Posterior vena cava (tissue), 2 donors: ENCODE measurements around the gene WDPCP. TPM values are rescaled to one million over a fixed set of nuclear protein-coding genes. Genes with fewer than 3 reads are reported as not detected.
A peak's percentile ranks its signal among the peaks of the same experiment; 100 is the strongest.
"Not testable (repeated sequence)": the region's sequence is repeated elsewhere in the genome, so short reads cannot be mapped to it uniquely, and the experiment has no call there.

ENCODE experiments used
- DNase-seq: peaks from one replicate; pipeline ENCODE4 v3.0.0-alpha.2; 2020; ENCODE audit warnings: low spot score
- intact Hi-C, 2 donors: fragments of 100-400 bp; cut with DNase I; formaldehyde crosslinking; loops; one replicate each; pipeline versions ENCODE4 v1.14.1 to v1.14.2; 2022 to 2023
- long read RNA-seq, 2 donors: library from polyadenylated mRNA; unstranded; transcript quantifications; one replicate each; pipeline ENCODE4 v2.0.0, GENCODE V29; 2020 to 2021
- total RNA-seq, 2 donors: library from RNA; stranded (reverse); fragmentation: NEBNext Ultra II Directional; extraction: Animal tissue kit (Norgen Biotek cat#: 25700); gene quantifications; one replicate each; pipeline ENCODE4 v1.2.1, GENCODE V29; 2021
- donor health status: DM: yes; HTN: yes; CAD: no.
- donor health status: DM: yes; HTN: yes; CAD: no.

Gene WDPCP, protein sequence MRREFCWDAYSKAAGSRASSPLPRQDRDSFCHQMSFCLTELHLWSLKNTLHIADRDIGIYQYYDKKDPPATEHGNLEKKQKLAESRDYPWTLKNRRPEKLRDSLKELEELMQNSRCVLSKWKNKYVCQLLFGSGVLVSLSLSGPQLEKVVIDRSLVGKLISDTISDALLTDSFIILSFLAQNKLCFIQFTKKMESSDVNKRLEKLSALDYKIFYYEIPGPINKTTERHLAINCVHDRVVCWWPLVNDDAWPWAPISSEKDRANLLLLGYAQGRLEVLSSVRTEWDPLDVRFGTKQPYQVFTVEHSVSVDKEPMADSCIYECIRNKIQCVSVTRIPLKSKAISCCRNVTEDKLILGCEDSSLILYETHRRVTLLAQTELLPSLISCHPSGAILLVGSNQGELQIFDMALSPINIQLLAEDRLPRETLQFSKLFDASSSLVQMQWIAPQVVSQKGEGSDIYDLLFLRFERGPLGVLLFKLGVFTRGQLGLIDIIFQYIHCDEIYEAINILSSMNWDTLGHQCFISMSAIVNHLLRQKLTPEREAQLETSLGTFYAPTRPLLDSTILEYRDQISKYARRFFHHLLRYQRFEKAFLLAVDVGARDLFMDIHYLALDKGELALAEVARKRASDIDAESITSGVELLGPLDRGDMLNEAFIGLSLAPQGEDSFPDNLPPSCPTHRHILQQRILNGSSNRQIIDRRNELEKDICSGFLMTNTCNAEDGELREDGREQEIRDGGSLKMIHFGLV
- 10 to 100 TPM; 19.5 to 20.0 TPM for total RNA-seq
- long read RNA-seq, donor 1, partial matches to known transcripts, result 0 of 10 reads
- long read RNA-seq, donor 1, other reads (novel, unspliced or antisense), result 8 of 10 reads
- long read RNA-seq, donor 2, partial matches to known transcripts, result 0 of 8 reads
- long read RNA-seq, donor 2, other reads (novel, unspliced or antisense), result 5 of 8 reads

- intact Hi-C loops, result no loop called here
- peak; percentile 98 for DNase-seq
Observed at GRCh38 chr2:63588385-63589147, at the start of gene WDPCP, which contains the start of gene MDH1. Gene WDPCP, minus strand, starts transcription at chr2:63588477. Its CDS starts 206 bp downstream, at chr2:63588271. Gene MDH1, plus strand, starts transcription at chr2:63588963. Its CDS starts 81 bp downstream, at chr2:63589044.

GRCh38 chr2:63632382-63632781 lies 44.1 kb upstream of the WDPCP start:
- no peak for DNase-seq
- intact Hi-C loops, result no loop called here

DNA sequence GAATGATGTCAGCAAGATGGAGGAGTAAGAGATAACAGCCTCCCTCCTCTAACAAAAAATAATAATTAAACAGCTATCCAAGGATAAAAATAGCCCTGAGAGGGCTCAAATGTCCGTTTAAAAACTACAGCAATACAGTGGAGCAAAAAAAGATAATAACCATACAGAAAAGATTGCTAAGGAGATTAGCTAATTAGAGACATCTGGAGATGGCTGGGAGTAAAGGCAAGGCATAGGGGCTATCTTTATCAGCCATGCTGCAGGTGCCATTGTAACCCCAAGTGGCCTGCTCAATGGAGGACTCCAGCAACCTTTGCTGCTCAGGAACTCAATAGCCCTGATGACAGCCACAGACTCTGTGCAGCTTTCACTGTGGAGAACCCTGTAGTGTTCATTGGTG lies 43.2 kb upstream of the WDPCP start:
- intact Hi-C loops, result no loop called here
- no peak for DNase-seq

GRCh38 chr2:63628403-63628942 lies 40.2 kb upstream of the WDPCP start:
- DNase-seq, result no peak
- intact Hi-C loops, result no loop called here

DNA sequence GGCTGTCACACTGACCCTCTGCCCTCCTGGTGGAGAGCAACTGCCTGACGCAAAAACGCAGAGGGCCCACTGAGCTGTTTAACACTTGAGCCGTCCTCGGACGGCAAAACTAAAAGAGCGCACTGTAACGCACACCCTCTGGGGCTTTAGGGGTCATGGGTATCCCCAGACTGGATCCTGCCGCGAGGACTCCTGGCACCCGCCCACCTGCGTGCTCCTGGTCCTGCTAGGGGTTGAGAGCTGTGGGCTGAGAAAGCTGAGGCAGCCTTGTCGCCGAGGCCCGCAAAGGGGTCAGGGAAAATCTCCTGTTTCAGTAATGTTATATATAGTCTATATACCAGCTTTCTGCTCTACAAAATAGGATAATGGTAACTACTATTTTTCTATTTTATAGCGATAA lies 39.6 kb upstream of the WDPCP start:
- DNase-seq, result no peak
- intact Hi-C loops, result no loop called here

- intact Hi-C loops, DNase-seq: not testable (repeated sequence)
Observed at GRCh38 chr2:63623763-63624162, 35.5 kb upstream of the WDPCP start.

GRCh38 chr2:63622751-63623150 lies 34.5 kb upstream of the WDPCP start:
- intact Hi-C loops, result no loop called here
- DNase-seq, result no peak

GRCh38 chr2:63619328-63619727 lies 31.1 kb upstream of the WDPCP start:
- intact Hi-C loops, result no loop called here
- DNase-seq, result no peak

- DNase-seq, result no peak
- intact Hi-C loops, result no loop called here
Observed at GRCh38 chr2:63617366-63617765, 29.1 kb upstream of the WDPCP start.

- DNase-seq, result no peak
- intact Hi-C loops, result no loop called here
Observed at GRCh38 chr2:63614983-63615945, 27.0 kb upstream of the WDPCP start.

- no peak for DNase-seq
- intact Hi-C loops, result no loop called here
Observed at GRCh38 chr2:63614448-63614968, 26.2 kb upstream of the WDPCP start.

DNA sequence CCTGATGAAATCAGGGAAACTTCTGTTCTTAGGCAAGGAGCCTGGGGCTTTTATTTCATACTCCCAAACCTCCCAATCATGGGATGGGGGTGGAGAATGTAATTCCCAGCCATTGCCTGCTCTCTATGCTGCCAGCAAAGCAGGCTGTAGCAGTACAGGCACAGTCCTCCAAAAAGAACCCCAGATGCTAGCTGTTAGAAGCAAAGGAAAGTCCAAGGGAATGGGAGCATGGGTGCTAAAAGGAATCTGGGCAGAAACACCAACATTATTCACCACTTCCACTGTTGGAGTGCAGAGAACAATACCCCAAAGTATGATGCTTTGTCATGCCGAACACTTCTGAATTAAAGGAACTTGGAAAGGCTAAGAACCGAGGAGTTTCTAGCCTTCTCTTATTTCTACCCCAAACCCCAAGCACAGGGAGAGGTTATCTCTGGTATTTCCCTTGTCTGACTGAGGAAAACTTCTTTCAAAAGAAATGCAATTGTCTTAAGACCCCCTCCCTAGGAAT lies 25.2 kb upstream of the WDPCP start:
- intact Hi-C loops, result no loop called here

GRCh38 chr2:63610525-63610924 lies 22.2 kb upstream of the WDPCP start:
- no peak for DNase-seq
- intact Hi-C loops, result no loop called here

More for the DNA sequence above, 25.2 kb upstream of the WDPCP start:
- DNase-seq, result no peak

- DNase-seq, intact Hi-C loops: not testable (repeated sequence)
Observed at GRCh38 chr2:63608865-63609264, 20.6 kb upstream of the WDPCP start.

DNA sequence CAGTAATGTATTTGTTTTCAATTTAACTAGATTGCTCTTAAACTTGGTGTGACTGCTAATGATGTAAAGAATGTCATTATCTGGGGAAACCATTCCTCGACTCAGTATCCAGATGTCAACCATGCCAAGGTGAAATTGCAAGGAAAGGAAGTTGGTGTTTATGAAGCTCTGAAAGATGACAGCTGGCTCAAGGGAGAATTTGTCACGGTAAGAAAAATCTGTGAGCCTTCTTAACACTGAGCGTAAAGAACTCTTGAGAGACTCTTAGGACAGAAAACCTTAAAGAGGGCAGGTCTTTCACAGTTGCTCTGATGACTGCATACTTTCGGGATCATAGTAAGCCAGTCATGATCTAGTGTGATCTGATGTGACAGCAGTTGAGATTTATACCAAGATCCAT lies 16.4 kb upstream of the WDPCP start:
- no peak for DNase-seq
- intact Hi-C loops, result no loop called here

DNA sequence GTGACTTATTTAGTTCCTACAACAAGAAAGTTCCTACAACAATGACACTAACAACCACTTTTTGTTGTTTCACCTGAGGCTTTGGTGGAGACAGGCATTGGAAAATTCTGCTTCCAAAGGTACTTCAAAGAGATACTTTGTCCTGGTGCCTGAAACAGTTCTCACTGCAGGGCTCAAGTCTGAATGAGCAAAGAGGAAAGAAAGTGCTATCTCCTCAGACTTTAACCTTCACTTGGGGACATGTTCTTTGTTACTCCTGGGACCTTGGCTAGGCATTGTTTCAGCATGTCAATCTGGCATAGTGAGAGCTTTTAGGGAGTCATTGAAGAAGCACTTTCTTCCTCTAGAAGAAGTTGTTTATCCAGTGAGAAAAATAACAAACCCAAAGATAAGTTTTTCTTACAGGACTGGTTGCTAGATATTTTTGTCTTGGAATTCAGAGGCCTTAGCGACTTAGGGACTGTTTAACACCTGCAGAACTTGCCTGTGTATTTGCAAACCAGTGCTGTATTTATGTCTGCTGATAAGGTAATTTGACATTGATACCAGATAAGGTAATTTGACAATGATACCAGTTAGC lies 12.7 kb upstream of the WDPCP start:
- intact Hi-C loops, result no loop called here
- no peak for DNase-seq

DNA sequence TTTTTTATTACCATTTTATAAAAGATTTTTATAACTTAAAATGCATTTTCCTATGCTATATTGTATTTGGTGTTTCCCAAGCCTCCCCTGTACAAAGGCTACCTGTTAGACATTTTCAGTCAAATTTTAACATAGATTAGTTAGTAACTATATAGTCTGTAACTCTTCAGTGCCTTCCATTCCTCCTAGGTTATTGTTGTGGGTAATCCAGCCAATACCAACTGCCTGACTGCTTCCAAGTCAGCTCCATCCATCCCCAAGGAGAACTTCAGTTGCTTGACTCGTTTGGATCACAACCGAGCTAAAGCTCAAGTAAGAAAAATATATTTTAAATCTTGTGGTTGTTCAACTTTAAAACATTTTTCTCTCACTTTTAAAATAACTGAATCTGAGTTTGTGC lies 10.7 kb upstream of the WDPCP start:
- intact Hi-C loops, result no loop called here
- no peak for DNase-seq
